Measurements from ENCODE around the gene MEIS2.

The MEIS2 gene

DNA sequence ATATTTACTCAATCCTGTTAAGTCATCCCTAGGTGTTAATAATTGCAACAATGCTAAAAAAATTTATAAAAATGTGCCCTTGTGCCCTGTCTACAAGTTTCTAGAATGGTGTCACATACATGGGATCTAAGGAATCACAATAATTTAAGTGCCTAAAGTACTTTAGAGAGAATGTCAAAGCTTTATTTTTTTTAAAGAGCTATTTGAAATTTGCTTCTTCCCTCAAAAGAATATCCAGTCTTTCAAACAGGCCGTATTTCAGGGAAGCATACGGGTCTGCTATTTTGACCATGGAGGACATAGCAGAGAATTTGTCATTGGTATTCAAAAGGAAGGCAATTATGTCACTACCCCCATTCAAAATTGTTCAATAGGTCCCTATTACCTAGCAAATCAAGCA, 29.7 kb downstream of the MEIS2 start:
- no peak overlapping the region for H3K4me3 ChIP-seq (replicated peaks in 1 of 2; ENCODE audit: low read depth in 2 of 2, low read length in 2 of 2)
- DNase-seq (ENCODE audit: low read depth in 2 of 2) = no peak
- TF ChIP-seq, protein P1, sequence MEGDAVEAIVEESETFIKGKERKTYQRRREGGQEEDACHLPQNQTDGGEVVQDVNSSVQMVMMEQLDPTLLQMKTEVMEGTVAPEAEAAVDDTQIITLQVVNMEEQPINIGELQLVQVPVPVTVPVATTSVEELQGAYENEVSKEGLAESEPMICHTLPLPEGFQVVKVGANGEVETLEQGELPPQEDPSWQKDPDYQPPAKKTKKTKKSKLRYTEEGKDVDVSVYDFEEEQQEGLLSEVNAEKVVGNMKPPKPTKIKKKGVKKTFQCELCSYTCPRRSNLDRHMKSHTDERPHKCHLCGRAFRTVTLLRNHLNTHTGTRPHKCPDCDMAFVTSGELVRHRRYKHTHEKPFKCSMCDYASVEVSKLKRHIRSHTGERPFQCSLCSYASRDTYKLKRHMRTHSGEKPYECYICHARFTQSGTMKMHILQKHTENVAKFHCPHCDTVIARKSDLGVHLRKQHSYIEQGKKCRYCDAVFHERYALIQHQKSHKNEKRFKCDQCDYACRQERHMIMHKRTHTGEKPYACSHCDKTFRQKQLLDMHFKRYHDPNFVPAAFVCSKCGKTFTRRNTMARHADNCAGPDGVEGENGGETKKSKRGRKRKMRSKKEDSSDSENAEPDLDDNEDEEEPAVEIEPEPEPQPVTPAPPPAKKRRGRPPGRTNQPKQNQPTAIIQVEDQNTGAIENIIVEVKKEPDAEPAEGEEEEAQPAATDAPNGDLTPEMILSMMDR (IDR thresholded peaks at IDR 0.05; ENCODE audit: low read depth, low read length) = no peak

DNA sequence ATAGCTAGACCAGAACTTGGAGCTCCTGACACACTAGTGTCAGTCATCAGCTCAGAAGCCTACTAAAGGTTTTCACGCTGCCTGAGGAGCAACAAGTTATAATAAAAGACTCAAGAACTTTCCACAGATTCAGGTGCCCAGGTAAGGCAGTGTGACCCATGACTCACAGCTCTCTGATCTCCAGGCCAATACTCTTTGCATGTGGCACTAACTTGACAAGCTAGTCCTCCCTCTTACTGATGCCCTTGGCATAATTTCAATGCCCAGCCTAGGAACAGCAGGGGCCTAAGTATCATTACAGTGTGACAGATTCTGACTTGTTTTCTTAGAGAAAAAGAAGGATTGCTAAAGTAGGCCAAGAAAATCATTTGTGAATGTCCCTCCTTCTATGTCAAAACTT, 38.4 kb downstream of the MEIS2 start:
- no peak for DNase-seq (ENCODE audit: low read depth in 2 of 2)
- TF ChIP-seq, protein P1 (IDR thresholded peaks at IDR 0.05; ENCODE audit: low read depth, low read length) = no peak
- H3K4me3 ChIP-seq (replicated peaks in 1 of 2; ENCODE audit: low read depth in 2 of 2, low read length in 2 of 2) = no peak overlapping the region

DNA sequence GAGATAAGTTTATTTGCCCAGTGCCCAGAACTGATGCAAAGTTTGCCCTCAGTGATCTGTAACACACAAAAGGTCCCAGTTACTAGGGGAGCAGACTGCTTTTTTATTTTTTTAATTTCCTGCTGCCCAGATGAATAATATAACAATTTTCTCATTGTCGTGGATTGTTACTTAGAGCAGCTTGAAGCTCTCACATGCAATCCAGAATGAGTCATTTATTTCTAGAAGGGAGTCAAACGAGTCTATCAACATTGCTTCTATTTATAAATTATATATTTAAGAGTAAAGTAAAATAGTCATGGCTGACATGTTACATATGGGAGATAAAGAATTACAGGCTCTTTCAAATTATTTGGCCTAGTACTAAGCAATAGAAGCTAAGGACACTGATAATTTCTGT, 41.3 kb downstream of the MEIS2 start:
- no peak overlapping the region for H3K4me3 ChIP-seq (replicated peaks in 1 of 2; ENCODE audit: low read depth in 2 of 2, low read length in 2 of 2)
- TF ChIP-seq, protein P1 (IDR thresholded peaks at IDR 0.05; ENCODE audit: low read depth, low read length) = no peak
- peak; percentile 87 to 88 for DNase-seq (ENCODE audit: low read depth in 2 of 2)

DNA sequence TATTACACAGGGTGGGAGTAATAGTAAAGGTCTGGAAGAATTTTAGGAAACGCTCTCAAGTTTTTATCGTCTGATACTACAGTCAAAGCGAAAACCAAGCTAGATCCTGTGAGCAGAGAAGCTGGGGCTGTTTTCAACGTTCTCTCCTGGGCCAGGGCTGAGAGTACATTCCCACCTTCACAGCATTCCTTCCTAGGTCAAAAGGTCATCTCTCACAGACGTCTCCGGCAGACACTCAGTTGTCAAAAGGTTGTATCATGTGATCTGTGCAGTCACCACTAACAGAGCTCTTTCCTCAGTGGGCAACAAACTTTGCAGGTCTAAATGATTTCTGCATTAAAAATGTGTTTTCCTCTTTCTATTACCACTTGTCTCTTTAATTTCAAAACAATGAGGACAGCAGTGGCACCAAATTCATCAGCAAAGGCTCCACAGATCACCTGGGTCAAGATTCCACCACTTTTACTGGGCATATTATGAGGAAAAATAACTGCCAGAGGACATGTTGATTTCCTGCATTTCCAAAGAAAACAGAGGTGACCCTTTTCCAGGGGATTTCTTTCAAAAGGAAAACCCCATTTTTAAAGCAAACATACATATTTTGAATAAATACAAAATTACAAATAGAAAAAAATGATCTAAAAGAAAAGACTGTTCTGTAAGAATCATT, 41.9 kb downstream of the MEIS2 start:
- H3K4me3 ChIP-seq (replicated peaks in 1 of 2; ENCODE audit: low read depth in 2 of 2, low read length in 2 of 2) = no peak overlapping the region
- peak in 1 of 2 donors; percentile 36 for DNase-seq (ENCODE audit: low read depth in 2 of 2)
- TF ChIP-seq, protein P1 (IDR thresholded peaks at IDR 0.05; ENCODE audit: low read depth, low read length) = no peak

DNA sequence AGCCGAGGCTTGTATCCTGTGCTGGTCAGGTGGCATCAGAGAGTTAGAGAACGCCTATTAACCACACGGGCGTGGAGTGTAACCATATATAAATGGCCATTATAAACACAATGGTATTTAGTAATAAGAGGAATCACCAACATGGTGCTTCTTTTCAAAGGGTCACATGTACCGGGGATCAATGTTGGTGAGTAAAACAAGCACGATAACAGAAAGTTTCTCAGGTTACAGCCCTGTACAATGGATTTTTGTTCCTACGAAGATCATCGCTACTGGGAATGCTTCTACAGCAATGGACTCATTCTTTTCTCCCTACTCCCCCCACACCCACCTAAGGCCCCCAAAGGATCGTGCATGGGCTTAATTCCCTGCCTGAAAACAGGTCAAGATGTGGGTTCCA, 42.5 kb downstream of the MEIS2 start:
- TF ChIP-seq, protein P1 (IDR thresholded peaks at IDR 0.05; ENCODE audit: low read depth, low read length) = no peak

DNA sequence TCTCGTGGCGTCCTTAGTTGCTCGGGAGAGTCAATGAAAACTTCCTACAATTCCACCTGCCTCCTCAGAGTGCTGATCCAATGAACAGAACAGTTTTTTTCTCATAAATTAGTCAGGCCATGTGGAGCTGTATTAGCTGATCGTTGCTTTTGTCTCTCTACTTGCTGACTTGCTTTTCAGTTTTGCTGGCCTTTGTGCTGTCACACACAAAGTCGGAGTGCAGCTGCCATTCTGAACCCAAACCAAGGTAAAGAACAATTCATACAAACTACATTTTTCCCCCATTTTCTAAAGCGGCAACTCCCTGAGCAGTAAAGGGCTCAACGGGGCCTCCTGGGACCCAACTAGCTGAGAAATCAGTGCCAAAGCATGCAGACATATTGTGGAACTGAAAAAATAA, 43.1 kb downstream of the MEIS2 start:
- no peak overlapping the region for H3K4me3 ChIP-seq (replicated peaks in 1 of 2; ENCODE audit: low read depth in 2 of 2, low read length in 2 of 2)
- TF ChIP-seq, protein P1 (IDR thresholded peaks at IDR 0.05; ENCODE audit: low read depth, low read length) = no peak
- no peak for DNase-seq (ENCODE audit: low read depth in 2 of 2)

More for the DNA sequence above, 42.5 kb downstream of the MEIS2 start:
- no peak for DNase-seq (ENCODE audit: low read depth in 2 of 2)
- H3K4me3 ChIP-seq (replicated peaks in 1 of 2; ENCODE audit: low read depth in 2 of 2, low read length in 2 of 2) = no peak overlapping the region
